Stimulated activated CD8-positive, alpha-beta memory T cell treated with anti-CD3 and anti-CD28 coated beads, Interleukin-7, amount 100 ng/mL, for 24 hours (primary cell): ENCODE results near the gene DNASE1L1.

Source experiments
- DNase-seq: peaks from one replicate; pipeline ENCODE4 v3.0.0-alpha.2; 2020; ENCODE audit warnings: low read depth

Gene DNASE1L1

GRCh38 chrX:154367474-154368308, 41.4 kb downstream of the DNASE1L1 start:
- DNase-seq, result no peak

GRCh38 chrX:154366666-154367055, 42.4 kb downstream of the DNASE1L1 start:
- DNase-seq, result no peak

DNA sequence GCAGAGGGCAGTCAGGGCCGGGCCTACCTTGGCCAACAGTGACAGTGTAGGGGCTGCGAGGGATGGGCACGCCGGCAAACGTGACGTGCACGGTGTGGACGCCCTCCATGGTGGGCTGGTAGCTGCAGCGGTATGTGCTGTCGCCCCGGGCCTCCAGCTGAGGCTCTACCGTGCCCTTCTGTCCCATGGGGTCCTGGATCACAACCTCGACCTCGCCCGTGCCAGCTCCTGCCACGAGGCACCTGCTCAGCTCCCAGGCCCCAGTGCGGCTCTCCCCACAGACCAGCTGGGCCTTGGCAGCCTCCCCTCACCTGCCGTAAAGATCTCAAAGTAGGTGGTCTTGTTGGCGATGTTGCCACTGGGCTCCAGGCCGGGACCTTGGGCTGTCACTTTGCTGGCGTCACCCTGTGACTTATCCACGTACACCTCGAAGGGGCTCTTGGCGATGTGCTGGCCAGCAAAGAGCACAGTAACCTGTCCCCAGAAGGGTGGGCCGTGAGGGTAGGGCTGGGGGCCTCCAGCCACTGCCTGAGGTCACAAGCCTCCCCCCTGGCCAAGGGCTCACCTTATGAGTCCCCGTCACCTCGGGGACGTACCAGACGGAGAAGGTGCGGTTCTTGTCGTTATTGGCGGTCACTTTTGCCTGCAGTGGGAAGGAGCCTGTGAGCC, 42.9 kb downstream of the DNASE1L1 start:
- no peak for DNase-seq

DNA sequence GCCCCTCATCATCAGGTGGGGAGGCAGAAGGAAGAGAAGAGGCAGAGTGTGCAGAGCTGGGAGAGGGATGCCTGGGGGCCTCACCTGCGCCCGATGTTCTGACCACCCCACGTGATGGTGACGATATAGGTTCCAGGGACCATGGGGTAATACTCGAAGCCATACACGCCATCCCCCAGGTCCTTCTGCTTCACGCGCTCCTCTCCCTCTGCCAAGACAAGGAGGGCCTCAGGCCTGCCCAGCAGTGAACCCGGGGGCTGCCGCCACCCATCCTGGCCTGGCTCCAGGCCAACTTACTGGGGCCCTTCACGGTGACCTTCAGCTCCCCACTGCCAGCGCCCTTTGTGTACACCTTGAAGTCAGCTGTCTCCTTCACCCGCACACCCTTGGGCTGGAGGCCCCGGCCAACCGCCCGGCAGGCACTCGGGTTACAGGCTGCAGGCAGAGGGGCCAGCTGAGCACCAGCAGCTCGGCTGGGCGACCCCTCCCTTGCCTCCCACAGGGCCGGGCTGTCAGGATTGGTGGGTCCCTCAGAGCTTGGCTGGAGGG, 43.9 kb downstream of the DNASE1L1 start:
- DNase-seq, result no peak

DNA sequence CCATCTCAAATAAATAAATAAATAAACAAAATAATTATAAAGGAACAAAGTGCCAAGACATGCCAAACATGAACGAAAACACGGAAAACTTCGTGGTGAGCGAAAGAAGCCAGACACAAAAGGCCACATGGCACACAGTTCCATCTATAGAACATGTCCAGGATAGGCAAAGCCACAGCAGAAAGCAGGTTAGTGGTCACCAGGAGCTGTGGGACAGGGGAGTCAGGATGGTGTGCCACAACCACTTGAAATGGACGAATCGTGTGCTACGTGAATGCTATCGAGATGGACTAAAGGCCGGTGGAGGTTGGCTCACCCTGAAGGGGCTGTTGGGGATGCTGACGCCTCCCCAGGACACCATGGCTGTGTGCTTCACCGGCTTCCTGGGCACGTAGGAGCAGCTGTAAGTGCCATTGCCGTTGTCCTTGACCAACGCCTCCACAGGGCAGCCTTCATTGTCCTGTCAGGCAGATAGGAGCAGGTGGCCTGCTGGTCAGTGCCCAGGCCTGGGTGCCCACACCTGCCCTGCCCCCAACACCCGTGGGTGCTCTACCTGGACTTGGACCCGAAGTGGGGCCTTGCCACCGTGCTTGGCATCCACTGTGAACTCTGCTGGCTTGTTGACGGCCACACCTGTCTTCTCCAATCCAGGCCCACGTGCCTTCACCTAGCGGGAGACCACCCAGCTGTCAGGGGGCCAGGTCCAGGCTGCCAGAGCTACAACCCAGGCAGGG, 45.2 kb downstream of the DNASE1L1 start:
- no peak for DNase-seq

DNA sequence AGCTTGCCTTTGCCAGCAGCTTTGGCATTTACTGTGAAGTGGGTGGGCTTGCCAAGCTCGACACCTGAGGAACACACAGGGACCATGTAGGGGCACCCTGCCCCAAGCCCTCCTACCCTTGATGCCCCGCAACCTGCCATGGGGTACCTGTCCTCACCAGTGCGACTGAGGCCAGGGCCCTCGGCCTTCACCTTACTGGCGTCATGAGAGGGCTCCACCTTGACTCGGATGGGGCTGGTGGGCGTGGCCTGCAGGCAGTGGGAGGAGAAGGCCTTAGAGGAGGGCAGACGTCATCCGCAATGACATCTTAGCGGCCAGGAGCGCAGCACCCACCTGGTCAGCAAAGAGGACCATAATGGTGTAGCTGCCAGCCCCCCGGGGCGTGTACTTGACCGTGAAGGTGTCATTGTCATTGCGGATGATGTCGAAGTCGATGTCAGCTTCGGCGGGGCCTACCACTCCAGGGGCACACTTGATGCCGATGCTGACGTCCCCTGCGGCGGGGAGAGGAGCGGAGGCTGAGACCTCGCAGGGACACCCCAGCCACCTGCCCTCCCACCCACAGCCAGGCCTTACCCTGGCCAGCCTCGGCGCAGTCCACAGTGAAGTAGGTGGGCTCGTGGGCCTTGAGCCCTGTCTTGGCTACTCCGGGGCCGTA, 46.8 kb downstream of the DNASE1L1 start:
- no peak for DNase-seq

- no peak for DNase-seq
Measured at GRCh38 chrX:154360155-154360713, 48.8 kb downstream of the DNASE1L1 start.

GRCh38 chrX:154359362-154360154, 49.5 kb downstream of the DNASE1L1 start:
- no peak for DNase-seq

DNA sequence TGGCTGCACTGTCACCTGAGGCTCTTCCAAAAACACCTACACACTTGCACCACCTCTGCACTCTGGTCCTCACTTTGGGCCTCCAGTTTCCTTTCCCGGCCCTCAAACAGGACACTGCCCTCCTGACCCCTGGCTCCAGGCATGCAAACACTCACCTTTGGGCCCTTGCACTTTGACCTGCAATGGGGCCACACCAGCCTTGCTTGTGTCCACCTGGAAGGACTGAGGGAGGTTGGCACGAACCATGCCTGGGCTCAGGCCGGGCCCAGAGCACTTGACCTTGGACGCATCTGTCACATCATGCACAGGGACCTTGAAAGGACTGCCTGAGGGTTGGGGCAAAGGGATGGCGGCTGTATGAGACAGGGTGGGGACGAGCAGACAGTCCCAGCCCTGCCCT, 50.2 kb downstream of the DNASE1L1 start:
- no peak for DNase-seq

- no peak for DNase-seq
Measured at GRCh38 chrX:154358011-154358410, 51.0 kb downstream of the DNASE1L1 start.

GRCh38 chrX:154357205-154357604, 51.8 kb downstream of the DNASE1L1 start:
- no peak for DNase-seq

DNA sequence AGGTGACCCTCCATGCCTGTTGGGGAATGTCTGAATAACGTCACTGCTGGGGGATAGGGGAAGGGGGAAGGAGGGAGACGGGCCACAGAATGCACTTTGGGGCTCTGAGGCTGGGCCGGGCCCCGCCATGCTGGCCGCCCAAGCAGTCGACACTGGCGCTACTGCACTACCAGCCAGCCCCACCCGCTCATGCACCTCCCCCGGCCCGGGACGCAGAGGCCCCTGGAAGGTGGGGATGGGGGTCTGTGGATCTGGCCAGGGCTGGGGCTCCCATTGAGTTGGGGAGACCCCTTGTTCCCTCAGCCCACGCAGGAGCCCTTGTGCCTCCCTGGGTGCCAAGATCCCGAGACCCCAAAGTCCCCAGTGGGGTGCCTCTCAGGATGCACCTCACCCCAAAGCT, 52.5 kb downstream of the DNASE1L1 start:
- no peak for DNase-seq

- no peak for DNase-seq
Measured at GRCh38 chrX:154355776-154356140, 53.3 kb downstream of the DNASE1L1 start.

- no peak for DNase-seq
Measured at GRCh38 chrX:154355094-154355775, 53.8 kb downstream of the DNASE1L1 start.

DNA sequence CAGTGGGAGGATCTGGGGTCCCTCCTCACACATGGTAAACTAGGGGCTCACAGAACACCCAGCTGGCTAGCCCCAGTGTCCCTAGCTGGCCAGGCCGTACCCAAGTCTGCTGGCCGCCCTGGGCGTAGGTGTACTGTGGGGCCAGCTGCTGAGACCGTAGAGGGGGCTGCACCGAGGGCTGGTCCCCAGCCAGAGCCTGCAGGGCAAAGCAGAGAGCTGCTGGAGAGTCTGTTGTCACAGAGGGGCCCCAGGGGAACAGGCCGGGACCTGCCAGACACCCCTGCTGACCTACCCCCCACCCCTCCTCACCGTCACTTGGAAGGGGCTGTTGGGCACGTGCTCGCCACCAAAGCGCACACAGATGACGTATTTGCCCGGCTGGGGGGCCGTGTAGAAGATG, 54.5 kb downstream of the DNASE1L1 start:
- DNase-seq, result no peak

GRCh38 chrX:154354013-154354412, 55.0 kb downstream of the DNASE1L1 start:
- no peak for DNase-seq

DNA sequence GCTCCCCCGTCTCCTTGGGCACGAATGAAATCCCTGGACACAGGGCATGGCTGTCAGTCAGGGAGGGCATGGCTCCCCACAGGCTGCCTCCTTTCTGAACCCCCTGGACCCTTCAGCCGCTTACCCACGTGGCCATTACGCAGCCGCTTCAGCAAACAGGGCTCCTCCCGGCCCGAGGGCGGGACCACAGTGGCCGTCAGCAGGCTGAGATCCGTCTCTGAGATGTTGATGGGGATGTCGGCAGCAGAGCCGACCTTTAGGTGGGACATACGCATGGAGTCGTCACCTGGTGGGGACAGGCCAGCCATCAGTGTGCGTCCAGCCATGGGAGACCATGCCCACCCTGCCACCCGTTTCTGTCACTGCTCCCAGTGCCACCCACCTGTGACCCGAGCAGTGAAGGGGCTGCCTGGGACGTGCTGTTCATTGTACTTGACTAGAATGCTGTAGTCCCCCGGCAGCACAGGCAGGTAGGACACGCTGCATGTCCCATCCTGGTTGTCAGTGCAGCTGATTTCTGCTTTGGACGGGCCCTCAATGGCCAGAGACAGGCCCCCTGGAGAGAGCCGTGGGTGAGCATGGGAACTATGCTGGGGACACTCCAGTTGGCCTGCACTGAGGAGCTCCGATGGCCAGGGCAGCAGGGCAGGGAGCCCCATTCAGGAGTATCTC, 55.7 kb downstream of the DNASE1L1 start:
- no peak for DNase-seq

DNA sequence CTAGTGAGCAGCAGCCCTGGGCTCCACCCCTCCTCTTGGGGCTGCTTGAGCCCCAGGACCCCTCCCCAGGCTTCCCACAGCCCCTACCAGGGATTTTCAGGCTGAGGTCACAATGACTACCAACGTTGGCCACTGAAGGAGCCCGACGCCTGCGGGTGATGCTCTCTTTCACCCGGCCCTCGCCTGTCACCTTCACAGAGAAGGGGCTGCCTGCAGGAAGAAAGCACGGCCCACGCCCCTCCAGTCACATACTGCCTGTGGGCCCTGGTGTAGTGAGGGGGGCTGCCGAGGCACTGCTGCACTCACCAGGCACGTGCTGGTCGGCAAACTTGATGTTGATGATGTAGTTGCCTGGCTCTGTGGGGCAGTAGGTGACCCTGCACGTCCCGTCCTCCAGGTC, 56.6 kb downstream of the DNASE1L1 start:
- no peak for DNase-seq

DNA sequence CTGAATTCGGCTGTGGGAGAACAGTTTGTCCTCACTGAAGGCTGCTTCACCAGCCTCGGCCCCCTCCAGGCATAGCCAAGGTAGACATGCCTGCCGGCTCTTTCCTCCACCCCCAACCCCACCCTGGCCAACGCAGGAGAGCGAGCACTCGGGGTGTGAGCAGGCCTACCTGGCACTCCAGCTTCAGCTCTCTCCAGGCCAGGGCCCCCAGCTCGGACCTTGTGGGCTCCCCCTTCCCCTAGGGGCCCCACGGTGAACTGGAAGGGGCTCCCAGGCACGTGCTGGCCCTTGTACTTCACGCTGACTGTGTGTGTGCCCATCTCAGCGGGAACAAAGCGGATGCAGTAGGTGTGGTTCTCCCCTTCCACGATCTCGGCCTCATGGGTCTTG, 57.0 kb downstream of the DNASE1L1 start:
- DNase-seq, result no peak
